Heart left ventricle (tissue), 16 donors: ENCODE measurements around the gene PLAC8L1. TPM values are rescaled to one million over a fixed set of nuclear protein-coding genes. Genes with fewer than 3 reads are reported as not detected.
"Not testable (repeated sequence)": the region's sequence is repeated elsewhere in the genome, so short reads cannot be mapped to it uniquely, and the experiment has no call there.

Experiments
- ATAC-seq, 4 donors: fragments of 200-7000 bp; cut with Tn5 transposase; one replicate each; pipeline ENCODE4 v1.9.1; 2020 to 2022; ENCODE audit warnings: moderate library complexity in 4 of 4, mild to moderate bottlenecking in 3 of 4, moderate number of reproducible peaks in 1 of 4
- DNase-seq, 5 donors: peaks; one replicate each; pipeline ENCODE4 v3.0.0-alpha.2; 2020
- H3K27ac ChIP-seq, 12 donors: fragments of 200-600 bp; sonication (generic) in 4 of 12; one replicate each; pipeline versions ENCODE4 v1.5.0 to v1.8.0; 2016 to 2022; ENCODE audit warnings: mild to moderate bottlenecking in 2 of 12
- H3K27me3 ChIP-seq, 9 donors: fragments of 200-600 bp; sonication (generic) in 2 of 9; one replicate each; pipeline versions ENCODE4 v1.5.1 to v1.8.0; 2016 to 2022; ENCODE audit warnings: mild to moderate bottlenecking in 3 of 9
- H3K36me3 ChIP-seq, 9 donors: fragments of 200-600 bp; sonication (generic) in 2 of 9; one replicate each; pipeline versions ENCODE4 v1.5.0 to v1.8.0; 2018 to 2022; ENCODE audit warnings: mild to moderate bottlenecking in 2 of 9
- H3K4me1 ChIP-seq, 12 donors: fragments of 200-600 bp; sonication (generic) in 4 of 12; one replicate each; pipeline versions ENCODE4 v1.5.0 to v1.8.0; 2016 to 2022; ENCODE audit warnings: mild to moderate bottlenecking in 3 of 12
- H3K4me3 ChIP-seq, 12 donors: fragments of 200-600 bp; sonication (generic) in 4 of 12; one replicate each; pipeline versions ENCODE4 v1.5.0 to v1.8.0; 2017 to 2022; ENCODE audit warnings: mild to moderate bottlenecking in 9 of 12, moderate library complexity in 4 of 12
- H3K9me3 ChIP-seq, 12 donors: fragments of 200-600 bp; sonication (generic) in 4 of 12; one replicate each; pipeline versions ENCODE4 v1.5.0 to v1.8.0; 2016 to 2022; ENCODE audit warnings: mild to moderate bottlenecking in 1 of 12
- POLR2A ChIP-seq, 2 donors: fragments of 450-650 bp; IDR thresholded peaks; one replicate each; pipeline ENCODE4 v1.6.1; 2017; ENCODE audit warnings: antibody characterized with exemption in 2 of 2, mild to moderate bottlenecking in 2 of 2, moderate library complexity in 2 of 2
- WGBS, 4 donors: extraction: QIAGEN DNeasy Blood & Tissue Kit in 2 of 4; methylation state at CpG; one replicate each; pipeline versions ENCODE4 v1.1.5 to v1.1.7; 2013 to 2018; 5-methylcytosine and 5-hydroxymethylcytosine counted together
- intact Hi-C, 10 donors: fragments of 100-400 bp; cut with DNase I; formaldehyde crosslinking; loops; one replicate each; pipeline versions ENCODE4 v1.11.1 to v1.14.2; 2022
- polyA plus RNA-seq, 2 donors: library from polyadenylated mRNA; stranded (reverse); fragments of 200-250 nt; gene quantifications; one replicate each; pipeline ENCODE4 v1.2.3, GENCODE V29; 2013
- total RNA-seq, 9 donors: library from RNA; depleted of rRNA in 2 of 9; stranded (reverse); fragments of >200 nt in 2 of 9; fragmentation: NEBNext Ultra II Directional in 3 of 9; extraction: Animal tissue kit (Norgen Biotek cat#: 25700) in 3 of 9; gene quantifications; one replicate each; pipeline versions ENCODE4 v1.1.0 to v1.2.4, GENCODE V29; 2016 to 2023
- TF ChIP-seq, protein P1 (sequence below), 12 donors: fragments of 200-600 bp; sonication (generic) in 4 of 12; IDR thresholded peaks; one replicate each; pipeline versions ENCODE4 v1.5.0 to v1.8.0; 2018 to 2022; ENCODE audit warnings: antibody characterized with exemption in 12 of 12, mild to moderate bottlenecking in 5 of 12
- donor health status: ischemic (EF 13 %, LVEDD 7.1; RV severe dilation, severe dysfunction).
- donor health status: healthy with polysubstance abuse.
- donor health status: DM: no; HTN: yes; CAD: no.
- donor health status: DM: no; HTN: no; CAD: no.
- donor health status: ischemic (EF 25% LVEDD 6.9; RV normal size, moderate dysfunction).
- donor health status: ischemic (EF 25% LVEDD 5.7; RV mildly dilated, moderate dysfunction).
- donor health status: healthy.
- donor health status: DM: yes; HTN: yes; CAD: no.
- donor health status: ischemic (EF 35%, LVEDD 5.7; RV mildly dilated, moderate dysfunction).
- donor health status: nonischemic (EF 11% LVEDD 7.7; RV severe dilation, severe dysfunction).
- donor health status: DM: yes; HTN: yes; CAD: no.
- donor health status: PGD.
- donor health status: ischemic (EF 29% LVEDD 5.4; RV normal size, mild dysfunction).
- donor health status: nonischemic (EF 23%, LVEDD 6.1; RV moderate dilation, normal function).

Gene PLAC8L1
- total and polyA plus RNA-seq, 11 donors = 0.59 TPM; not detected in 10

DNA sequence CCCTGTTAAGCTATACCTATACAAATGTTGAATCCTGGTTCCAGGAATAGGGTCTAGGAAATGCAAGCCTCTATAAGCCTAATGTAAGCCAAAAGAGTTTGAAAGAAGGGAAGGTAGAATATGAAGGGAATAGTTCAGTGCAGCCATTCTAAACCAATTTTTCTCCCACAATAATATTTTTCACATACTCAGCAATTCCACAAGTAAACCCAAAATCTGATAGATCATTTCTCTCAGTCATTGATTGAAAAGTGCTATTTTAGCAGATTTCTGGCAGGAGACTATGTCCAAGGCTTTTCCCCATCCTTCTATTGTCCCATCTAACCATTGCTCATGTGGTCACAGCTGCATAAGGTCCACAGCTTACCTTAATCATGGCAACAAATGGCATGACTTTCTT, 20.7 kb upstream of the PLAC8L1 start:
- H3K36me3 ChIP-seq = peaks cover 0 to 99% (median 95%) of the 10 kb centered on the region in 9 donors
- no peaks in the 10 kb centered on the region for H3K4me1 ChIP-seq
- ATAC-seq (no peak), DNase-seq (no peak)
- no peak overlapping the region for H3K4me3 ChIP-seq
- H3K27ac ChIP-seq = no peak overlapping the region
- H3K9me3 ChIP-seq = no peaks in the 10 kb centered on the region
- intact Hi-C loops = loop anchor here in 4 of 10 donors (10.0 kb wide), 5 partner anchors 71 to 1921 kb away; partner anchors contain the start of gene PRELID2 (in 2 of the 4)
- no peaks in the 10 kb centered on the region for H3K27me3 ChIP-seq
- TF ChIP-seq, protein P1, sequence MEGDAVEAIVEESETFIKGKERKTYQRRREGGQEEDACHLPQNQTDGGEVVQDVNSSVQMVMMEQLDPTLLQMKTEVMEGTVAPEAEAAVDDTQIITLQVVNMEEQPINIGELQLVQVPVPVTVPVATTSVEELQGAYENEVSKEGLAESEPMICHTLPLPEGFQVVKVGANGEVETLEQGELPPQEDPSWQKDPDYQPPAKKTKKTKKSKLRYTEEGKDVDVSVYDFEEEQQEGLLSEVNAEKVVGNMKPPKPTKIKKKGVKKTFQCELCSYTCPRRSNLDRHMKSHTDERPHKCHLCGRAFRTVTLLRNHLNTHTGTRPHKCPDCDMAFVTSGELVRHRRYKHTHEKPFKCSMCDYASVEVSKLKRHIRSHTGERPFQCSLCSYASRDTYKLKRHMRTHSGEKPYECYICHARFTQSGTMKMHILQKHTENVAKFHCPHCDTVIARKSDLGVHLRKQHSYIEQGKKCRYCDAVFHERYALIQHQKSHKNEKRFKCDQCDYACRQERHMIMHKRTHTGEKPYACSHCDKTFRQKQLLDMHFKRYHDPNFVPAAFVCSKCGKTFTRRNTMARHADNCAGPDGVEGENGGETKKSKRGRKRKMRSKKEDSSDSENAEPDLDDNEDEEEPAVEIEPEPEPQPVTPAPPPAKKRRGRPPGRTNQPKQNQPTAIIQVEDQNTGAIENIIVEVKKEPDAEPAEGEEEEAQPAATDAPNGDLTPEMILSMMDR (IDR thresholded peaks at IDR 0.05) = no peak
- no peak for TF ChIP-seq POLR2A (IDR thresholded peaks at IDR 0.05)

- H3K27me3 ChIP-seq = no peaks in the 10 kb centered on the region
- TF ChIP-seq POLR2A (IDR thresholded peaks at IDR 0.05) = no peak
- TF ChIP-seq, protein P1 (IDR thresholded peaks at IDR 0.05) = no peak
- H3K27ac ChIP-seq = no peak overlapping the region
- ATAC-seq = no peak
- H3K36me3 ChIP-seq = peaks cover 0 to 100% (median 99%) of the 10 kb centered on the region in 9 donors
- 70 to 79% (median 75%) methylated on average over 2 of the region's 2 CpGs for WGBS, 4 donors
- intact Hi-C loops = loop anchor here in 4 of 10 donors (10.0 kb wide), 5 partner anchors 70 to 1920 kb away; partner anchors contain the start of gene PRELID2 (in 2 of the 4)
- H3K4me3 ChIP-seq = no peak overlapping the region
- H3K4me1 ChIP-seq = no peaks in the 10 kb centered on the region
- no peaks in the 10 kb centered on the region for H3K9me3 ChIP-seq
- DNase-seq = no peak
Observed at GRCh38 chr5:146124580-146124979, 19.2 kb upstream of the PLAC8L1 start.

- WGBS, 4 donors = 93 to 100% (median 99%) methylated on average over 1 of the region's 1 CpG
- not testable (repeated sequence) for H3K27me3 ChIP-seq, H3K9me3 ChIP-seq, DNase-seq, H3K4me3 ChIP-seq, H3K27ac ChIP-seq, ATAC-seq
- intact Hi-C loops = loop anchor here in 4 of 10 donors (10.0 kb wide), 5 partner anchors 67 to 1917 kb away; partner anchors contain the start of gene PRELID2 (in 2 of the 4)
- Histone ChIP-seq H3K36me3 (peaks cover 0 to 100% (median 88%) of the 10 kb centered on the region in 9 donors), H3K4me1 (peaks cover 0 to 12% (median 3%) of the 10 kb centered on the region in 12 donors)
Observed at GRCh38 chr5:146121451-146121850, 16.1 kb upstream of the PLAC8L1 start.

DNA sequence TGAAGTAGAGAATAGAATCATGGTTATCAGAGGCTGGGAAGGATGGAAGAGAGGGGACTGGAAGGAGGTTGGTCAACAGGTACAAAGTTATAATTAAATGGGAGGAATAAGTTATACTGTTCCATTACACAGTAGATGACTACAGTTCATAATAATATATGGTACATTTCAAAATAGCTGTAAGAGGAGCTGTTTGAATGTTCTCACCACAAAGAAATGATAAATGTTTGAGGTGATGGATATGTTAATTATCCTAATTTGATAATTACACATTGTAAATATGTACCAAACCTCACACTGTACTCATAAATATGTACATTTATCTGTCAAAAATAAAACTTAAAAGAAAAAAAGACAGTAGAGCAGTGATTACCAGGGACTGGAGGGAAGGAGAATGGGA, 12.9 kb upstream of the PLAC8L1 start:
- intact Hi-C loops = loop anchor here in 1 of 10 donors (10.0 kb wide), 1 partner anchor 424 kb away; no protein-coding TSS in a partner anchor
- Histone ChIP-seq H3K4me3 (no peak overlapping the region), H3K4me1 (peaks cover 0 to 13% (median 3%) of the 10 kb centered on the region in 12 donors), H3K9me3 (no peaks in the 10 kb centered on the region), H3K27ac (no peak overlapping the region), H3K27me3 (no peaks in the 10 kb centered on the region), H3K36me3 (peaks cover 0 to 100% (median 70%) of the 10 kb centered on the region in 9 donors)
- DNase-seq = no peak
- TF ChIP-seq, protein P1 (IDR thresholded peaks at IDR 0.05) = no peak
- TF ChIP-seq POLR2A (IDR thresholded peaks at IDR 0.05) = no peak
- ATAC-seq = no peak

- H3K4me3 ChIP-seq, H3K27ac ChIP-seq, H3K27me3 ChIP-seq, DNase-seq, H3K9me3 ChIP-seq, ATAC-seq: not testable (repeated sequence)
- H3K36me3 ChIP-seq = peaks cover 0 to 100% (median 70%) of the 10 kb centered on the region in 9 donors
- peaks cover 0 to 13% (median 3%) of the 10 kb centered on the region in 12 donors for H3K4me1 ChIP-seq
- intact Hi-C loops = loop anchor here in 1 of 10 donors (10.0 kb wide), 1 partner anchor 422 kb away; no protein-coding TSS in a partner anchor
- 58 to 72% (median 65%) methylated on average over 2 of the region's 2 CpGs for WGBS, 4 donors
Observed at GRCh38 chr5:146117216-146117615, 11.8 kb upstream of the PLAC8L1 start.
